HG03039 (cell line): ENCODE results near the gene FLNA.

Experiments
- ATAC-seq: cut with Tn5 transposase; IDR thresholded peaks from one replicate; pipeline ENCODE4 v1.9.1; 2021; ENCODE audit warnings: mild to moderate bottlenecking, moderate library complexity; ENCODE audit not compliant: unreplicated experiment

Gene FLNA

DNA sequence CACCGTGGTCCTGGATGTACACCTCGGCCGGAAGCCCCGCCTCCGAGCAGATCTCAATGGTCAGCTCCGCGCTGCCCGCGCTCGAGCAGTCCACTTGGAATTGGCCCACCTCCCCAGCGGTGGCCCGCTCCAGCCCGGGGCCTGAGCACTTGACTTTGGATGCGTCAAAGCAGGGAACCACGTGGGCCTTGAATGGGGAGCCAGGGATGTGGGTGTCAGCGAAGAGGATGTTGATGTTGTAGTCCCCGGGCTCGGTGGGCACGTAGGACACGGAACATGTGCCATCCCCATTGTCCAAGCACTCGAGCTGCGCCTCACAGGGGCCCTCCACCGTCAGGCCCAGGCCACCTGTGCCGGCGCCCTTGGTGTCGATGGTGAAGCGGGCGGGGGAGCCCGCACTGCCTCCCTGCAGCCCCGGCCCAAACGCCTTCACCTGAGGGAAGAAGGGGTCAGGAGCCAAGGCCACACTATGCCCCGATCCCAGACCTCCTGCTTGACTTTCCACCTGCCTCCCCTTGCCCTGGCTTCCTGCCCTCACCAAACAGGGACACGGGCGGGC lies 14.2 kb downstream of the FLNA start:
- ATAC-seq: no peak

DNA sequence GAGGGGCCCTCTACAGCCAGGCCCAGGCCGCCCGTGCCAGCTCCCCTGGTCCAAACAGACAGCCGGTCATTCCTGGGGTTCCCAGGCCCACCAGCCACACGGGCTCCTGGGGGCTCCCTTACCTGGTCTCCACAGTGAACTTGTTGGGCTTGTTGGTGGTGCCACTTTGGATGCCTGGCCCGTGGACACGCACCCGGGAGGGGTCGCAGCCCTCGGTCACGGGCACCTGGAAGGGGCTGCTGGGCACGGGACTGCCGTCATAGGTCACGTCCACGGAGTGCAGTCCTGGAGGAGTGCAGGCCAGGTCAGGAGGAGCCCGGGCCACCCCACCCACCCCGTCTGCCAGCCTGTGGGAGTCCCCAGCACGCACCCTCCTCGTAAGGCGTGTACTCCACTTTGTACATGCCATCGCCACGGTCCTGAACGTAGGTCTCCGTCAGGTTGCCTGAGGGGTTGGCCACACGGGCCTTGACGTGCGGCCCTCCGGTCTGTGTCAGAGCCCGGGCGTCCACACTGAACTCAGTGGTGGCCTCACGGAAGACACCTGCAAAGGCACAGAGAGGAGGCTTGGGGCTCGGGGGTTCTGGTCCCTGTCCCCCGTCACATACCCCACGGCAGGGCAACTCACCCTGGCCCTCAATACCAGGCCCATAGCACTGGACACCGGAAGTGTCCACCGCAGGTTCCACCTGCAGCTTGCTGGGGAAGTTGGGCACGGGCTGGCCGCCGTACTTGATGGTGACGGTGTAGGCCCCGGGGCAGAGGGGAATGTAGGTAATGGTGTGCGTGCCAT lies 14.9 kb downstream of the FLNA start:
- ATAC-seq: no peak

DNA sequence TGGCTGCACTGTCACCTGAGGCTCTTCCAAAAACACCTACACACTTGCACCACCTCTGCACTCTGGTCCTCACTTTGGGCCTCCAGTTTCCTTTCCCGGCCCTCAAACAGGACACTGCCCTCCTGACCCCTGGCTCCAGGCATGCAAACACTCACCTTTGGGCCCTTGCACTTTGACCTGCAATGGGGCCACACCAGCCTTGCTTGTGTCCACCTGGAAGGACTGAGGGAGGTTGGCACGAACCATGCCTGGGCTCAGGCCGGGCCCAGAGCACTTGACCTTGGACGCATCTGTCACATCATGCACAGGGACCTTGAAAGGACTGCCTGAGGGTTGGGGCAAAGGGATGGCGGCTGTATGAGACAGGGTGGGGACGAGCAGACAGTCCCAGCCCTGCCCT lies 15.6 kb downstream of the FLNA start:
- no peak for ATAC-seq

DNA sequence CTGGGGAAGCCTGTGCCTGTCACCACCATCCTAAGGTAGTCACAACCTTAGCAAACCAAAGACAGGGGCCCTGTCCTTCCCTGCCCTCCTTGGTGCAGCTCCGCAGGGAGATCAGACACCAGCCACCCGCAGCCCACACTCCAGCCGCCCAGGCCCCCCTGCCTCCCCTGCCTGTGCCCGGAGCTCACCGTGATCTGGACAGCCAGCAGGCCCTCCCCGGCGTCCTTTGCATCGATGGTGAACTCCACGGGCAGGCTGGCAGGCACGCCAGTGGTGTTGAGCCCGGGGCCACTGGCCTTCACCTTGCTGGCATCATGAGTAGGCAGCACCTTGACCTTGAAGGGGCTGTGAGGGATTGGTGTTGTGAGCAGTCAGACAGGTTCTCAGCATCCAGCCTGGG lies 16.4 kb downstream of the FLNA start:
- no peak for ATAC-seq

DNA sequence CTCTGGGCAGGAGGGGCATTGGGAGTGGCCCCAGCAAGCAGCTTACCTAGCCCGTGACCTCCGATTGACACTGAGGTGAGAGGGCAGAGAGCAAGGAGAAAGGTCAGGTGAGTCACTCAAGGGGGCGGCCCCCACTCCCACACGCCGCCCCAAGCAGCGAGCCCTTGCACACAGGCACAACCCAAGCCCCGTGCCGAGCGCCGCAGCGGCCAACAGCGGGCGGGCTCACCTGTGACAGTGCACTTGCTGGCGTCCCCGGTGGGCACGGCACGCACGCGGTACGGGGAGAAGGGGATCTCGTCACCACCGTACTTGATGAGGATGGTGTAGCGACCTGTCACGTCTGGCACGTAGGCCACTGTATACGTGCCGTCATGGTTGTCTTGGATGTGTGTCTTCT lies 17.2 kb downstream of the FLNA start:
- ATAC-seq: no peak

DNA sequence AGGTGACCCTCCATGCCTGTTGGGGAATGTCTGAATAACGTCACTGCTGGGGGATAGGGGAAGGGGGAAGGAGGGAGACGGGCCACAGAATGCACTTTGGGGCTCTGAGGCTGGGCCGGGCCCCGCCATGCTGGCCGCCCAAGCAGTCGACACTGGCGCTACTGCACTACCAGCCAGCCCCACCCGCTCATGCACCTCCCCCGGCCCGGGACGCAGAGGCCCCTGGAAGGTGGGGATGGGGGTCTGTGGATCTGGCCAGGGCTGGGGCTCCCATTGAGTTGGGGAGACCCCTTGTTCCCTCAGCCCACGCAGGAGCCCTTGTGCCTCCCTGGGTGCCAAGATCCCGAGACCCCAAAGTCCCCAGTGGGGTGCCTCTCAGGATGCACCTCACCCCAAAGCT lies 17.8 kb downstream of the FLNA start:
- no peak for ATAC-seq

DNA sequence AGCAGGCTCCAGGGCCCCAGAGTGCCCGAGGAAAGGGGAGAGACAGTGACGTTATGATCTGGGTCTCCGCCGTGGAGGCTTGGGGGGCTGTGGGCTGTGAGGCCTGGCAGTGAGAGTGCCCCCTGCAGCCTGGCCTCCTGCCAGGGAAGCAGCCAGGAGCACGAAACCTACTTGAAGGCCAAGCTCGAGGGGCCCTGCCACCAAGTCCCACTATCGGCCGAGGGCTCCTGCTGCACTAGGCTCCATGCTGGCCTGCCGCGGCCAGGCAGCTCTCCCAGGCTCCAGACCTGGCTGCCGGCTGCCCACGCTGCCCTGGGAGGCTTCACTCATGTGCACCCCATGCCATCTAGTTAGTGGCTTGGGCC lies 18.7 kb downstream of the FLNA start:
- ATAC-seq: no peak

DNA sequence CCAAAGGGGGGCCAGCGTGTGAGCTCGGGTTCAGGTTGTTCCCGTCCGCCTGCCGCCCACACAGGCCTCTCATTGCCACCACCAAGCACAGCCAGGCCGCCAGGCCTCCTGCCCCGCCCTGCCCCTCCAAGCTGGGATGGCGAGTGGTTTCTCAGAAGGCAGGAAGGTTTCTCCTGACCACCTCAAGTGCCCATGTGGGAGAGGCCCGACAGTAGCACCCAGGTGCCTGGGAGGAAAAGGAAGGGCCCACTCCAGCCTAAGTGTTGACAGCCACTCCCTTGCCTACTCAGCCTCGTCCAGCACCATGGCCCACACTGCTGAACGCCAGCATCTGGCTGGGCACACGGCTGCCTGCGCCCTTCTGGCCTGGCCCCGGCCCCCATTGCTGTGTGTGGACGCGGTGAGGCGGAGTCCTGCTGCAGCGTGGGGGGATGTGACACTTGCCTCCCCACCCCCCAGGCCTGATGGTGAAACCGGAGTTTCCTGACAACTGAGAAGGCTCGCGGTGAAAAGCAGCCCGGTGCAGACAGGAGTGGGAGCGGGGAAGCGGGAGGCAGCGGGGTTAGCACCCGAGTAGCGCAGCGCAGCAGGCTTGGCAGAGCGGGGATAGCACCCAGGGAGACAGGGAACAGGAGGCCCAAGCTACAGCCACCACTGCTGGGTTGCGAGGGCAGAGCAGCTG lies 19.2 kb downstream of the FLNA start:
- ATAC-seq: no peak

DNA sequence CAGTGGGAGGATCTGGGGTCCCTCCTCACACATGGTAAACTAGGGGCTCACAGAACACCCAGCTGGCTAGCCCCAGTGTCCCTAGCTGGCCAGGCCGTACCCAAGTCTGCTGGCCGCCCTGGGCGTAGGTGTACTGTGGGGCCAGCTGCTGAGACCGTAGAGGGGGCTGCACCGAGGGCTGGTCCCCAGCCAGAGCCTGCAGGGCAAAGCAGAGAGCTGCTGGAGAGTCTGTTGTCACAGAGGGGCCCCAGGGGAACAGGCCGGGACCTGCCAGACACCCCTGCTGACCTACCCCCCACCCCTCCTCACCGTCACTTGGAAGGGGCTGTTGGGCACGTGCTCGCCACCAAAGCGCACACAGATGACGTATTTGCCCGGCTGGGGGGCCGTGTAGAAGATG lies 19.9 kb downstream of the FLNA start:
- ATAC-seq: no peak

DNA sequence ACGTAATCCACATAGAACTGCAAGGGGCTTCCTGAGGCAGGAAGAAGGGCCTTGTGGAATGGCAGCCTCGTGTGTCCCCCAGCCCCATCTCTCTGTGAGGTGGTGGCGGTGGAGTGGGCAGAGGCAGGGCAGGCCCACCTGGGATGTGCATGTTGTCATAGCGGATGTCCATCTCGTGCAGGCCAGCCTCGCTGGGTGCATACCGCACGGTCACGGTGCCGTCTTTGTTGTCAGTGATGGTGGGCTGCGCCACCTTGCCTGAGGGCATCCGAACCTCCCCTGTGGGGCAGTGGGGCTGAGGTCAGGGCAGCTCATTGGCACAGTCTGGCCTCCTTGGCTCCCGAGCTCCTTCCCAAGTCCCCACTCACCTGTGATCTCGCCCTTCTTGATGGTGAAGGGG lies 20.4 kb downstream of the FLNA start:
- ATAC-seq: no peak

DNA sequence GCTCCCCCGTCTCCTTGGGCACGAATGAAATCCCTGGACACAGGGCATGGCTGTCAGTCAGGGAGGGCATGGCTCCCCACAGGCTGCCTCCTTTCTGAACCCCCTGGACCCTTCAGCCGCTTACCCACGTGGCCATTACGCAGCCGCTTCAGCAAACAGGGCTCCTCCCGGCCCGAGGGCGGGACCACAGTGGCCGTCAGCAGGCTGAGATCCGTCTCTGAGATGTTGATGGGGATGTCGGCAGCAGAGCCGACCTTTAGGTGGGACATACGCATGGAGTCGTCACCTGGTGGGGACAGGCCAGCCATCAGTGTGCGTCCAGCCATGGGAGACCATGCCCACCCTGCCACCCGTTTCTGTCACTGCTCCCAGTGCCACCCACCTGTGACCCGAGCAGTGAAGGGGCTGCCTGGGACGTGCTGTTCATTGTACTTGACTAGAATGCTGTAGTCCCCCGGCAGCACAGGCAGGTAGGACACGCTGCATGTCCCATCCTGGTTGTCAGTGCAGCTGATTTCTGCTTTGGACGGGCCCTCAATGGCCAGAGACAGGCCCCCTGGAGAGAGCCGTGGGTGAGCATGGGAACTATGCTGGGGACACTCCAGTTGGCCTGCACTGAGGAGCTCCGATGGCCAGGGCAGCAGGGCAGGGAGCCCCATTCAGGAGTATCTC lies 21.1 kb downstream of the FLNA start:
- ATAC-seq: no peak

DNA sequence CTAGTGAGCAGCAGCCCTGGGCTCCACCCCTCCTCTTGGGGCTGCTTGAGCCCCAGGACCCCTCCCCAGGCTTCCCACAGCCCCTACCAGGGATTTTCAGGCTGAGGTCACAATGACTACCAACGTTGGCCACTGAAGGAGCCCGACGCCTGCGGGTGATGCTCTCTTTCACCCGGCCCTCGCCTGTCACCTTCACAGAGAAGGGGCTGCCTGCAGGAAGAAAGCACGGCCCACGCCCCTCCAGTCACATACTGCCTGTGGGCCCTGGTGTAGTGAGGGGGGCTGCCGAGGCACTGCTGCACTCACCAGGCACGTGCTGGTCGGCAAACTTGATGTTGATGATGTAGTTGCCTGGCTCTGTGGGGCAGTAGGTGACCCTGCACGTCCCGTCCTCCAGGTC lies 22.0 kb downstream of the FLNA start:
- ATAC-seq: no peak

DNA sequence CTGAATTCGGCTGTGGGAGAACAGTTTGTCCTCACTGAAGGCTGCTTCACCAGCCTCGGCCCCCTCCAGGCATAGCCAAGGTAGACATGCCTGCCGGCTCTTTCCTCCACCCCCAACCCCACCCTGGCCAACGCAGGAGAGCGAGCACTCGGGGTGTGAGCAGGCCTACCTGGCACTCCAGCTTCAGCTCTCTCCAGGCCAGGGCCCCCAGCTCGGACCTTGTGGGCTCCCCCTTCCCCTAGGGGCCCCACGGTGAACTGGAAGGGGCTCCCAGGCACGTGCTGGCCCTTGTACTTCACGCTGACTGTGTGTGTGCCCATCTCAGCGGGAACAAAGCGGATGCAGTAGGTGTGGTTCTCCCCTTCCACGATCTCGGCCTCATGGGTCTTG lies 22.4 kb downstream of the FLNA start:
- no peak for ATAC-seq

DNA sequence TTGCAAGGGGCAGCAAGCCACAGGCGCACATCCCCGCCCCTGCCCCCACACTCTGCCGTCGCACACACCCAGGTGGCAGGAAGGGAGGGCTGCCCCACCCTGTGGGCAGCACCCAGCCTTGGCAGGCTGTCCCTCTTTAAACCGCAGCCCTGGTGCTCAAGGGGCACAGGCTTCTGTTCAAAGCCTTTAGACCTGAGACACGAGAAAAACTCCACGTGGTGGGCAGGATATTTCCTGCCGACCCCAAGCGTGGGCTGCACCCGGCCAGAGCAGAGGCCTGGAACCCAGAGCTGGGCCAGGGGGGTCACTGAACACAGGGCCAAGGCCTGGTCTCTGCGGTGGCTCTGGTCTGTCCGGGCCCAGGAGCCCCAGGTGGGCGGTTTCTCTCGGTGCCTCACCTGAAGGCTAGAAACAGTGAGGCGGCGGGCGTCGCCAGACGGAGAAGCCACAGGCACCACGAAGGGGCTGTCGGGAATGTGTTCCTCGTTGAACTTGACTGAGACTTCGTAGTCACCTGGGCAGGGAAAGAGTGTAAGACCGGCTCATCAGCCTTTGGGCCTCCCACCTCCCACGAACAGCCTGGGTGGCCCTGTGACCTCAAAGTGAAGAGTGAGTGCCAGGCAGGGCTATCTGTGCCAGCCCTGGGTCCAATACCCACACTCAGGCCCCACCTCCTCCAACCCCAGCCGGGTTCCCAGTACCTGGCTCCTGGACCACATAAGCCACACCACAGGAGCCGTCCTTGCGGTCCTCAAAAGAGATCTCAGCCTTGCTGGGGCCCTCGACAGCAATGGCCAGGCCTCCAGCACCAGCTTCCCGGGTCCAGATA lies 23.0 kb downstream of the FLNA start:
- no peak for ATAC-seq

DNA sequence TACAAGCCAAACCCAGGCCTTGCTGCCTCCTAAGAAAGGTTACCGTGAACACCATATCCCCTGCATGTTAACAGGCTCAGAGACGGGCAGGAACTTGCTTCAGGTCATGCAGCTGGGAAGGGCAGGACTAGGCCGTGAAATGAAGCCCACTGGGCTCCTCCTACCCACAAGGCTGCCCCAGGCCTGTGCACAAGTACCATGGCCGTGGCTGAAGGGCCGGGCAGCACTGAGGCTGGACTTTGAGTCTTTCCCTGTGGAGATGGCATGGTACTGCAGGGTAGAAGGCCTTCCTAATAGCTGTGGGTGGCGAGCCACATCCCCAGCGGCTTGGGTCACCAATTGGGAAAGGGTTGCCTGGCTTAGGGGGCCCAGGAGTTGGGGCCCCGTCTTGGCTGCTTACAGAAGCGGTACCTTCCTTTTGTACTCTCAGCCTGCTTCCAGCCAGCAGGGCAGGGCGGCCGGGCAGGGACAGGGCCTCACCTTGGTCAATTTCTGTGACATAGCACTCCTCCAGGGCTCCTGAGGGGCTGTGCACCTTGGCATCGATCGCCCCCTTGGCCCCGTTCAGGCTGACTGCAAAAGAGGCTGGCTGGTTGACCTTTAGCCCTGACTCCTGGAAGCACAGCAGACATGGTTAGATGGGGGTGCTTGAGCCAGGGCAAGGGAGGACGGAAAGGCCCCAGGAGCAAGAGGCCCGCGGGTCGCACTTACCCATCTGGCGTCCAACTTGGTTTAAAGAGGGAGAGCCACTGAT lies 23.8 kb downstream of the FLNA start:
- no peak for ATAC-seq

DNA sequence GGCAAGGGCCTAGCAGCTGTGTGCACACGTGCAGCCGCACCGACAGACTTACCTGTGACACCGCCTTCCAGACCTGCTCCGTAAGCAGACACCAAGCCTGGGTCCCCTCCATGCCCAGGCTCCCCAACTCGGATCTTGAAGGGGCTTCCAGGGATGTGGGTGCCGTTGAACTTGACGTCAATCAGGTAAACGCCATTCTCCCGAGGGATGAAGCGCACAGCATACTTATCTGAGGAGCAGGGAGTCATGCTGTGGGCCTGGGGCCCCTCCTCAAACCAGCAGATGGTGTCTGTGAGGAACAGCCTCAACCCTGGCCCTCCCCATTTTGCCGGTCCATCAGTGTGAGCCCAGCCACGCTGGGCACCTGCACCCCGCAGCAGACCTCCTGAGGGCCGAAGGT lies 24.5 kb downstream of the FLNA start:
- no peak for ATAC-seq

DNA sequence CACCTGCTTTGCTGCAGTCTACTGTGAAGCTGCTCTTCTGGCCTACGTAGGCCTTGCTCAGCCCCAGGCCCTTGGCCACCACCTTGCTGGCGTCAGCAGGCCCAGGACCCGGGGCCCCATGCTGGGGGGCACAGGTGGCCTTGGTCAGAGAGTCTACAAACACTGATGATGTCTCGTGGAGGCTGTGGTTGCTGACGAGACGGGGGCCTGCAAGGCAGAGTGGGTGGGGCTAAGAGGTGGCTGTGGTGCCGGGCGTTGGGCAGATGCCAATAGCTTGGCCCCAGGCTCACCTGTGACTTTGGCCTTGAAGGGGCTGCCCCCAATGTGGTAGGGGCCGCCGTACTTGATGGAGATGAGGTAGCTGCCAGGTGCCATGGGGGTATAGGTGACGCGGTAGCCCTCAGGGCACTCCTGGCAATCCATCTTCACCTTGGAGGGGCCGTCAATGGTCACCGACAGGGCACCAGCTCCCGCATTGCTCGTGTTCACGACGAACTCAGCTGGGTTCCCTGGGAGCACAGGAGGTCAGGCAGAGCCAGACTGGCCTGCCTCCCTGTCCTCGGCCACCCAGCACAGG lies 25.0 kb downstream of the FLNA start:
- ATAC-seq: no peak

DNA sequence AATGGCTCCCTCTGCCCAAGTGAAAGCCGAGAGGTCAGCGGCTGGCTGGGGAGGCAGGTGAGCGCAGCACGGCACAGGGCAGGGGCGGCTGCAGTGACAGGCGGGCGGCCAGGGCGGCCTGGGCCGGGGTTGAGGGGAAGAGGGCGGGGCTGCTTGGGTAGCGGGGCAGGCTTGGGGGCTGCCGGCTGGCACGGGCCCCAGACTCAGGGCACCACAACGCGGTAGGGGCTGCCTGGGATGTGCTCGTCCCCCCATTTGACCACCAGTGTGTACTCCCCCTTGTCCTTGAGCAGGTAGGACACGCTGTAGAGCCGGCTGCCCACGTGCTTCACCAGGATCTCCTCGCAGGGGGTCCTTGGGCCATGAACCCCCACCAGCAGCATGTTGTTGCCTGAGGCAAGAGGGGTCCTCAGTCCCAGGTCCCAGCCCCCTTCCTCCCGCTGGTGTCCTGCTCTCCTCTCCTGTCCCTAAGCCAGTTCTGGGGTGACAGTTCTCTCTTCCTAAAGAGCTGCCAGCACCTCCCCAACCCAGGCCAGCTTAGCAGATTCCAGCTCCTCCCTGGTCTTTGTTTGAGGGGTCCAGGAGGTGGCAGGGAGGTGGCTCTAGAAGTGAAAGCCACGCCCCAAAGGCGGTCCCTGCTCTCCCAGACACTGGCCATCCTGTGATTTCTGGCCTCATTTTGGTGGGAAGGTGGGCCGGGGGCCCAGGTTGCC lies 25.6 kb downstream of the FLNA start:
- ATAC-seq: no peak

DNA sequence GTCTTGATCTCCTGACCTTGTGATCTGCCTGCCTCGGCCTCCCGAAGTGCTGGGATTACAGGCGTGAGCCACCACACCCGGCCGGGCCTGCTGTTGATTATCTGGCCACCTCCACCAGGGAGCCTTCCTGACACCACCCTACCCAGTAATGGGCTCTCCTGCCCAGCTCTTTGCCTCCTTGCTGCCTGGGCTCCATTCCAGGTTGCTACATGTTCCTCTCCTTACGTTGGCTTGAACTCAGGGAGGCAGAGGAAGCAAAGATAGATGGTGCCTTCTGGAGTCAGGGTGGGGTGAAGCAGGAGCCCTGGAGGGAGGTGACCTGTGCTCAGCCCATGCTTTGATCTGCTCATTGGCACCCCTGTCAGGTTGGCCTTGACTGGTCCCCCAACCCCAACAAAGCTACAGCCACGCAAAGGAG lies 26.3 kb downstream of the FLNA start:
- no peak for ATAC-seq
